ENCODE results near the gene DNAH8. TPM values are rescaled to one million over a fixed set of nuclear protein-coding genes. Genes with fewer than 3 reads are reported as not detected.

The DNAH8 gene
- total RNA-seq, 1 experiment from 2014 or later, result not detected

GRCh38 chr6:38803129-38803528, 88.0 kb downstream of the DNAH8 start:
- Histone ChIP-seq H3K36me3 (ENCODE audit: control insufficient read depth, insufficient read depth, low read length) (no peaks in the 10 kb centered on the region), H3K9me3 (ENCODE audit: control insufficient read depth, insufficient read depth, low read depth, low read length) (no peaks in the 10 kb centered on the region), H3K4me1 (ENCODE audit: control insufficient read depth, insufficient read depth, low read length) (no peaks in the 10 kb centered on the region), H3K27me3 (ENCODE audit: control insufficient read depth, insufficient read depth, low read length) (peaks cover 26% of the 10 kb centered on the region), H3K4me3 (ENCODE audit: low read depth in 2 of 2, low read length in 2 of 2) (no peak overlapping the region), H3K27ac (ENCODE audit: low read length) (no peak overlapping the region)
- no peak for DNase-seq (ENCODE audit: low read depth, low spot score)
- no peak for ATAC-seq
- ChIA-PET CTCF (no interaction called here), POLR2A (no interaction called here)
- intact Hi-C loops (cut with micrococcal nuclease; ENCODE audit: unreplicated experiment) (no loop called here), in situ Hi-C loops (cut with HindIII; ENCODE audit: low pct_unique_long_range_greater_than_20kb, low sequenced_read_pairs) (no loop called here)
- TF ChIP-seq TCF7L2 (IDR thresholded peaks at IDR 0.05; ENCODE audit: low read depth, low read length), result no peak
- TF ChIP-seq CTCF (IDR thresholded peaks at IDR 0.05), result no peak
- TF ChIP-seq POLR2AphosphoS5 (IDR thresholded peaks at IDR 0.05; ENCODE audit: low read depth, low read length), result no peak
- no peak for TF ChIP-seq REST (IDR thresholded peaks at IDR 0.05; ENCODE audit: insufficient read depth in 1 of 2, low read depth in 2 of 2, low read length in 1 of 2)
- no peak for TF ChIP-seq SIN3A (IDR thresholded peaks at IDR 0.05; ENCODE audit: borderline replicate concordance, insufficient read depth, low read depth, low read length)
- no TSS peak for BruUV-seq (replicated peaks)

GRCh38 chr6:38804358-38804757, 89.2 kb downstream of the DNAH8 start:
- TF ChIP-seq REST (IDR thresholded peaks at IDR 0.05; ENCODE audit: insufficient read depth in 1 of 2, low read depth in 2 of 2, low read length in 1 of 2), result no peak
- no peak for TF ChIP-seq TCF7L2 (IDR thresholded peaks at IDR 0.05; ENCODE audit: low read depth, low read length)
- TF ChIP-seq SIN3A (IDR thresholded peaks at IDR 0.05; ENCODE audit: borderline replicate concordance, insufficient read depth, low read depth, low read length), result no peak
- TF ChIP-seq POLR2AphosphoS5 (IDR thresholded peaks at IDR 0.05; ENCODE audit: low read depth, low read length), result no peak
- TF ChIP-seq CTCF (IDR thresholded peaks at IDR 0.05), result no peak
- no peak for ATAC-seq
- H3K9me3 ChIP-seq (ENCODE audit: control insufficient read depth, insufficient read depth, low read depth, low read length), result no peaks in the 10 kb centered on the region
- BruUV-seq (replicated peaks), result no TSS peak
- CTCF ChIA-PET, result interaction anchor here (0.6 kb wide), 1 partner anchor 57 kb away, joined by 5 read pairs; no protein-coding TSS in a partner anchor
- no peak overlapping the region for H3K4me3 ChIP-seq (ENCODE audit: low read depth in 2 of 2, low read length in 2 of 2)
- H3K27me3 ChIP-seq (ENCODE audit: control insufficient read depth, insufficient read depth, low read length), result peaks cover 28% of the 10 kb centered on the region
- H3K27ac ChIP-seq (ENCODE audit: low read length), result no peak overlapping the region
- H3K4me1 ChIP-seq (ENCODE audit: control insufficient read depth, insufficient read depth, low read length), result no peaks in the 10 kb centered on the region
- POLR2A ChIA-PET, result no interaction called here
- in situ Hi-C loops (cut with HindIII; ENCODE audit: low pct_unique_long_range_greater_than_20kb, low sequenced_read_pairs) (no loop called here), intact Hi-C loops (cut with micrococcal nuclease; ENCODE audit: unreplicated experiment) (no loop called here)
- H3K36me3 ChIP-seq (ENCODE audit: control insufficient read depth, insufficient read depth, low read length), result no peaks in the 10 kb centered on the region
- DNase-seq (ENCODE audit: low read depth, low spot score), result no peak

All from Panc1 (cell line).